ENCODE measurements around the gene NRG2. TPM values are rescaled to one million over a fixed set of nuclear protein-coding genes. Genes with fewer than 3 reads are reported as not detected.

NRG2 gene
- total RNA-seq, 1 donor from 2014 or later = 0.81 TPM

DNA sequence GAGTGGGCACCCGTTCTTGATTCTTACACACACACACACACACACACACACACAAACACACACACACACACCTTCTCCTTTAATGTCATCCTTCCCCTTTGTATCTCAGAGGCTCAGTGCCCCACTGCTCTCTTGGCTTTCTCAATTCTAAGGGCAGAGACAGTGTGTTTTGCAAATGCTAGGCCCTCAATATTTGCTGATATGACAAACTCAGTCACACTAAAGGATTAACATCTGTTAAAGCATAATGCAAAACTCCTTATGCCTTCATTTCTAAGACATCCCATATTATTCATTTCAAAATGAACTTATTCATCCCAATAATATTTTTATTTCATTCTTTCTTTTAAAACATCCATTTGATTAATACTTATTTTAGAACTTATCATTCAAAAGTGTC lies 8.9 kb upstream of the NRG2 start:
- Mint-ChIP-seq H3K4me3 (ENCODE audit: unreplicated experiment) (no peak overlapping the region), H3K27ac (ENCODE audit: unreplicated experiment) (no peak overlapping the region), H3K36me3 (ENCODE audit: unreplicated experiment) (no peaks in the 10 kb centered on the region), H3K9me3 (ENCODE audit: unreplicated experiment) (no peaks in the 10 kb centered on the region), H3K4me1 (ENCODE audit: low read depth, unreplicated experiment) (no peaks in the 10 kb centered on the region), H3K27me3 (ENCODE audit: unreplicated experiment) (peaks cover 2% of the 10 kb centered on the region)
- DNase-seq = no peak
- TF ChIP-seq, protein P1, sequence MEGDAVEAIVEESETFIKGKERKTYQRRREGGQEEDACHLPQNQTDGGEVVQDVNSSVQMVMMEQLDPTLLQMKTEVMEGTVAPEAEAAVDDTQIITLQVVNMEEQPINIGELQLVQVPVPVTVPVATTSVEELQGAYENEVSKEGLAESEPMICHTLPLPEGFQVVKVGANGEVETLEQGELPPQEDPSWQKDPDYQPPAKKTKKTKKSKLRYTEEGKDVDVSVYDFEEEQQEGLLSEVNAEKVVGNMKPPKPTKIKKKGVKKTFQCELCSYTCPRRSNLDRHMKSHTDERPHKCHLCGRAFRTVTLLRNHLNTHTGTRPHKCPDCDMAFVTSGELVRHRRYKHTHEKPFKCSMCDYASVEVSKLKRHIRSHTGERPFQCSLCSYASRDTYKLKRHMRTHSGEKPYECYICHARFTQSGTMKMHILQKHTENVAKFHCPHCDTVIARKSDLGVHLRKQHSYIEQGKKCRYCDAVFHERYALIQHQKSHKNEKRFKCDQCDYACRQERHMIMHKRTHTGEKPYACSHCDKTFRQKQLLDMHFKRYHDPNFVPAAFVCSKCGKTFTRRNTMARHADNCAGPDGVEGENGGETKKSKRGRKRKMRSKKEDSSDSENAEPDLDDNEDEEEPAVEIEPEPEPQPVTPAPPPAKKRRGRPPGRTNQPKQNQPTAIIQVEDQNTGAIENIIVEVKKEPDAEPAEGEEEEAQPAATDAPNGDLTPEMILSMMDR (IDR thresholded peaks at IDR 0.05; ENCODE audit: partially characterized antibody, unreplicated experiment) = no peak

DNA sequence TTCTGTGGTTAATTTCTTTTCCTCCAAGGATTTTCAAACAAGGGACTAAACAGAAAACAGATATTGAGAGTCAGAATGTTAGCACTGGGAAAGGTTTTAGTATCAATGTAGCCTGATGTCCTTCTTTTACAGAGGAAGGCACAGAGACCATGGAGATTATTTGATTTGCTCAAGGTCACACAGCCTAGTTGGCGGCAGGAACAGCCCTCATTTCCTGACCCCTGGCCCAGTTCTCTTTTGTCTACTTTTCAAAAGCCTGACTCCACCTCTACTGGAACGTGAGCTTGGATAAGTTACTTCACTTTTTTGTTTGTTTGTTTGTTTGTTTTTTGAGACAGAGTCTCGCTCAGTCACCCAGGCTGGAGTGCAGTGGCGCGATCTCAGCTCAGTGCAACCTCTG lies 6.6 kb upstream of the NRG2 start:
- Mint-ChIP-seq H3K4me1 (ENCODE audit: low read depth, unreplicated experiment) (no peaks in the 10 kb centered on the region), H3K36me3 (ENCODE audit: unreplicated experiment) (no peaks in the 10 kb centered on the region), H3K27ac (ENCODE audit: unreplicated experiment) (no peak overlapping the region), H3K4me3 (ENCODE audit: unreplicated experiment) (no peak overlapping the region), H3K27me3 (ENCODE audit: unreplicated experiment) (peaks cover 5% of the 10 kb centered on the region), H3K9me3 (ENCODE audit: unreplicated experiment) (no peaks in the 10 kb centered on the region)
- DNase-seq = no peak
- TF ChIP-seq, protein P1 (IDR thresholded peaks at IDR 0.05; ENCODE audit: partially characterized antibody, unreplicated experiment) = no peak

GRCh38 chr5:140049205-140049604 lies 6.1 kb upstream of the NRG2 start:
- H3K36me3 Mint-ChIP-seq (ENCODE audit: unreplicated experiment) = no peaks in the 10 kb centered on the region
- peaks cover 10% of the 10 kb centered on the region for H3K27me3 Mint-ChIP-seq (ENCODE audit: unreplicated experiment)
- no peak overlapping the region for H3K27ac Mint-ChIP-seq (ENCODE audit: unreplicated experiment)
- no peak overlapping the region for H3K4me3 Mint-ChIP-seq (ENCODE audit: unreplicated experiment)
- TF ChIP-seq, protein P1 (IDR thresholded peaks at IDR 0.05; ENCODE audit: partially characterized antibody, unreplicated experiment) = no peak
- H3K9me3 Mint-ChIP-seq (ENCODE audit: unreplicated experiment) = peaks cover 3% of the 10 kb centered on the region
- H3K4me1 Mint-ChIP-seq (ENCODE audit: low read depth, unreplicated experiment) = no peaks in the 10 kb centered on the region
- no peak for DNase-seq

GRCh38 chr5:140044041-140044440 lies 942 bp upstream of the NRG2 start:
- Mint-ChIP-seq H3K9me3 (ENCODE audit: unreplicated experiment) (peaks cover 10% of the 10 kb centered on the region), H3K36me3 (ENCODE audit: unreplicated experiment) (peaks cover 6% of the 10 kb centered on the region), H3K4me1 (ENCODE audit: low read depth, unreplicated experiment) (peaks cover 5% of the 10 kb centered on the region), H3K27me3 (ENCODE audit: unreplicated experiment) (peaks cover 21% of the 10 kb centered on the region), H3K4me3 (ENCODE audit: unreplicated experiment) (peak overlapping the region; percentile 87), H3K27ac (ENCODE audit: unreplicated experiment) (no peak overlapping the region)
- TF ChIP-seq, protein P1 (IDR thresholded peaks at IDR 0.05; ENCODE audit: partially characterized antibody, unreplicated experiment) = no peak
- no peak for DNase-seq

- H3K27me3 Mint-ChIP-seq (ENCODE audit: unreplicated experiment) = peaks cover 21% of the 10 kb centered on the region
- no peak overlapping the region for H3K27ac Mint-ChIP-seq (ENCODE audit: unreplicated experiment)
- H3K4me3 Mint-ChIP-seq (ENCODE audit: unreplicated experiment) = peak overlapping the region; percentile 87
- H3K4me1 Mint-ChIP-seq (ENCODE audit: low read depth, unreplicated experiment) = peaks cover 5% of the 10 kb centered on the region
- H3K36me3 Mint-ChIP-seq (ENCODE audit: unreplicated experiment) = peaks cover 6% of the 10 kb centered on the region
- peaks cover 10% of the 10 kb centered on the region for H3K9me3 Mint-ChIP-seq (ENCODE audit: unreplicated experiment)
- TF ChIP-seq, protein P1 (IDR thresholded peaks at IDR 0.05; ENCODE audit: partially characterized antibody, unreplicated experiment) = peak; percentile 12
- DNase-seq = no peak
Observed at GRCh38 chr5:140043508-140043872, 391 bp upstream of the NRG2 start.
